ENCODE measurements around the gene TRIM14. TPM values are rescaled to one million over a fixed set of nuclear protein-coding genes. Genes with fewer than 3 reads are reported as not detected.
"Not testable (repeated sequence)": the region's sequence is repeated elsewhere in the genome, so short reads cannot be mapped to it uniquely, and the experiment has no call there.

The TRIM14 gene
- total RNA-seq, 1 donor from 2014 or later, result 9.9 TPM

DNA sequence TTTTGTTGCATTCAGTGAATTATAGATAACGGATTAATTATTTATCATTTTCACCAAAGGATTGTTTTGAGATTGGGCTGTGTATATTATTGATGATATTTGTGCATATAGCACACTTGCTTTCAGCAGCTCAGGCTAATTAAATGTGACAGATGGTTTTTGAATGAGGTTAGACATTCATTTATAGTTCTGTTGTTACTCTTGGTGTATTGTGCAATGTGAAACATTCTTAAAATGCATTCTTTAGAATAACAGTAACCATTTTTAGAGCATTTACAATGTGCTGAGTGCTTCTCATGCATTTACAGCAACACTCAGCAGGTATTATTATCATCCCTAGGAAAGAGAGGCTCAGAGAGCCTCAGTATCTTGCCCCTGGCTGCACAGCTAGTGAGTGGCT, 38.7 kb downstream of the TRIM14 start:
- Mint-ChIP-seq H3K36me3 (peaks cover 23% of the 10 kb centered on the region), H3K9me3 (no peaks in the 10 kb centered on the region), H3K27ac (no peak overlapping the region), H3K4me3 (no peak overlapping the region), H3K27me3 (no peaks in the 10 kb centered on the region), H3K4me1 (ENCODE audit: unreplicated experiment) (peaks cover 7% of the 10 kb centered on the region)
- no peak for DNase-seq (ENCODE audit: extremely low spot score, unreplicated experiment)
- TF ChIP-seq CTCF (conservative IDR thresholded peaks at IDR 0.05), result no peak

GRCh38 chr9:98078895-98079294, 40.1 kb downstream of the TRIM14 start:
- no peak for TF ChIP-seq CTCF (conservative IDR thresholded peaks at IDR 0.05)
- no peak overlapping the region for H3K4me3 Mint-ChIP-seq
- no peaks in the 10 kb centered on the region for H3K27me3 Mint-ChIP-seq
- peaks cover 12% of the 10 kb centered on the region for H3K4me1 Mint-ChIP-seq (ENCODE audit: unreplicated experiment)
- no peak for DNase-seq (ENCODE audit: extremely low spot score, unreplicated experiment)
- peaks cover 21% of the 10 kb centered on the region for H3K36me3 Mint-ChIP-seq
- H3K27ac Mint-ChIP-seq, result no peak overlapping the region
- no peaks in the 10 kb centered on the region for H3K9me3 Mint-ChIP-seq

GRCh38 chr9:98076514-98076890, 42.5 kb downstream of the TRIM14 start:
- H3K9me3 Mint-ChIP-seq; H3K4me3 Mint-ChIP-seq; H3K27ac Mint-ChIP-seq; H3K27me3 Mint-ChIP-seq; H3K36me3 Mint-ChIP-seq; DNase-seq (ENCODE audit: extremely low spot score, unreplicated experiment): not testable (repeated sequence)
- peaks cover 12% of the 10 kb centered on the region for H3K4me1 Mint-ChIP-seq (ENCODE audit: unreplicated experiment)

DNA sequence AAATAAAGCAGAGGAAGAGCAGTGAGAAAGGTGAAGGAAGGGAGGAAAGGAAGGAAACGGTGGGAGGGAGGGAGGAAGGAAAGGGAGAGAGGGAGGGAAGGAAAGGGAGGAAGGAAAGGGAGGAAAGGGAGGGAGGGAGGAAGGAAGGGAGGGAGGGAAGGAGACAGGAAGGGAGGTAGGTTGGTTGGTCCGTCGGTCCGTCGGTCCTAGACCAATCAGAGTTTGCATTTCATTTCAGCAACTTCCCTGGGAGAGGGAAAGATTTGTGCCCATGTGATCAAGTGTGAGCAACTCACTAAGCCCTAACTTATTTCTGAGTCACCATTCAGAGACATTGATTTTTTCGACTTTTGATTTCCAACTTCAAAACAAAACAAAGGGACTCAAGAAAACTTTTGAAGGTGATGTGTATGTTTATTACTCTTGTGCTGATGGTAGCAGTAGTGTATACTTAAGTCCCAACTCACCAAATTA, 43.7 kb downstream of the TRIM14 start:
- Mint-ChIP-seq H3K9me3 (no peaks in the 10 kb centered on the region), H3K4me3 (no peak overlapping the region), H3K27me3 (no peaks in the 10 kb centered on the region), H3K36me3 (peaks cover 13% of the 10 kb centered on the region), H3K4me1 (ENCODE audit: unreplicated experiment) (peaks cover 12% of the 10 kb centered on the region), H3K27ac (peak overlapping the region; percentile 48)
- no peak for DNase-seq (ENCODE audit: extremely low spot score, unreplicated experiment)
- TF ChIP-seq CTCF (conservative IDR thresholded peaks at IDR 0.05), result no peak

DNA sequence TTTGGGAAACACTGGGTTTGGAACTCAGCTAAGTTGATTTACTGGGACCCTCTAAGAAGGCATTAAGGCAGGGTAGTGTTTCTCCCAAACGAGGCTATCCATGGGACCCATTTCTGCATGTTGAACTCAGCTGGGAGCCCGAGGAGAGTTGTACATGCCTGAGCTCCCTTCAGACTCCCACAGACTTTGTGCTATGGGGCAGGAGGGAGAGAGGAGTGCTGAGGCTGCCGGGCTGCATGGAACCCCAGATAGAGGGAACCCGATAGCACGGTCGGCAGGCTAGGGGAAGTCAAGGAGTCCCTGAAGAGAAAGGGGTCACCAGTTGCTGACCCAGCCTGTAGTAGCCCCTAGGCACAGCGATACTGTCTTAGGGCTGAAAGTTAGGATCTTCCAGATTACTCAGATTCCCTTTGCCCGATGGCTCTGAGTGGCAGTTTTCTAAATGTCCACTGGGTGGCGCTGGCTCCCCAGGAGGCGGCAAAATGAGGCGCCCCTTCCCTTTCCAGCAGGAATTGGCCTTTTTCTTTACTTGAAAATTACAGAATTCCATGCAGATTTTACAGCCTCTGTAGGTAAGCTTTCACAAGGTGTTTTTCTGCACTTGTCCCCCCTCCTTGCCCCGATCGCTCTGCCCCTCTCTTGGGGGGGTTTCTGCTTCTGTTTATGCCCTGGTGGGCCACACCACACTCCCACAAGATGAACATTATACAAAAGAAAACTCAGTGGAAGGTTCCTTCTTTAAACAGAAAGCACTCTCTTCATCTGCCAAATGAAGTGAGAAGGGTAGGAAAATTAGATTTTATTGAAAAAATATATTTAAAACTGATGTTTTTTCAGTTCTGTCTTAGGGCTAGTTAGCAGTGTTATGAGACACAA, 44.7 kb downstream of the TRIM14 start:
- peak overlapping the region; percentile 28 for H3K4me3 Mint-ChIP-seq
- peaks cover 13% of the 10 kb centered on the region for H3K36me3 Mint-ChIP-seq
- DNase-seq (ENCODE audit: extremely low spot score, unreplicated experiment), result peak; percentile 81
- no peaks in the 10 kb centered on the region for H3K9me3 Mint-ChIP-seq
- peak; percentile 96 for TF ChIP-seq CTCF (conservative IDR thresholded peaks at IDR 0.05)
- H3K4me1 Mint-ChIP-seq (ENCODE audit: unreplicated experiment), result peaks cover 12% of the 10 kb centered on the region
- H3K27ac Mint-ChIP-seq, result peak overlapping the region; percentile 86
- no peaks in the 10 kb centered on the region for H3K27me3 Mint-ChIP-seq

DNA sequence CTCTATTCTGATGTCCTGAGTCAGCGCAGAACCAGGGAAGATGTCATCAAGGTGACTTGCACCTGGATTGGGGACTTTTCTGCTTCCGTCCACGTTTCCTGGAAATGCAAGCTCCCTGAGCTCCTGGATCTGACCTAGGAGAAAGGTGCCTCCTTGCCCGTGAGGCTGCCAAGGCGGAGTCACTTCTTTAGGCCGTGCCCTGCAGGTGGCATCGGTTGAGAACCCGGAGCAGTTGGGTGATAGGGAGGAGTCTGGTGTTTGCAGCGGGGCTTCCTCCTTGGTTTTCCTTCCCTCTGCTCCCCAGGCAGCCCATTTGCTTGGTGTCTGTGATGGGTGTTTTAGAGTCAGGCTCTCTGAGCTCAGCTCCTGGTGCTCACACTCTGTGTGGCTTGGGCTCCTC, 47.3 kb downstream of the TRIM14 start:
- no peaks in the 10 kb centered on the region for H3K9me3 Mint-ChIP-seq
- DNase-seq (ENCODE audit: extremely low spot score, unreplicated experiment), result no peak
- H3K4me3 Mint-ChIP-seq, result no peak overlapping the region
- no peak for TF ChIP-seq CTCF (conservative IDR thresholded peaks at IDR 0.05)
- peaks cover 8% of the 10 kb centered on the region for H3K36me3 Mint-ChIP-seq
- no peaks in the 10 kb centered on the region for H3K27me3 Mint-ChIP-seq
- peak overlapping the region; percentile 96 for H3K27ac Mint-ChIP-seq
- H3K4me1 Mint-ChIP-seq (ENCODE audit: unreplicated experiment), result peaks cover 12% of the 10 kb centered on the region

Data from type B pancreatic cell (in vitro differentiated cells).